HG03159 (cell line): ENCODE data around the gene DERL2.

Experiments
- ATAC-seq: cut with Tn5 transposase; IDR thresholded peaks from one replicate; pipeline ENCODE4 v1.9.1; 2021; ENCODE audit warnings: mild to moderate bottlenecking, moderate library complexity; ENCODE audit not compliant: unreplicated experiment

The DERL2 gene

GRCh38 chr17:5485270-5486205 lies at the start of gene DERL2:
Gene DERL2, minus strand, starts transcription at chr17:5486178. Its CDS starts 17 bp downstream, at chr17:5486161.
- no peak for ATAC-seq

GRCh38 chr17:5535436-5535835 lies 49.5 kb upstream of the DERL2 start:
- ATAC-seq, result no peak

GRCh38 chr17:5533486-5534315 lies 47.7 kb upstream of the DERL2 start:
- no peak for ATAC-seq

GRCh38 chr17:5532581-5532980 lies 46.6 kb upstream of the DERL2 start:
- no peak for ATAC-seq

GRCh38 chr17:5531085-5531418 lies 45.1 kb upstream of the DERL2 start:
- ATAC-seq, result no peak

- no peak for ATAC-seq
Measured at GRCh38 chr17:5530265-5531084, 44.5 kb upstream of the DERL2 start.

GRCh38 chr17:5527601-5528250 lies 41.7 kb upstream of the DERL2 start:
- ATAC-seq, result no peak

- ATAC-seq, result no peak
Measured at GRCh38 chr17:5526821-5527598, 41.0 kb upstream of the DERL2 start.

- no peak for ATAC-seq
Measured at GRCh38 chr17:5523249-5523648, 37.3 kb upstream of the DERL2 start.

- ATAC-seq, result no peak
Measured at GRCh38 chr17:5522476-5522875, 36.5 kb upstream of the DERL2 start.

- no peak for ATAC-seq
Measured at GRCh38 chr17:5516060-5516792, 30.2 kb upstream of the DERL2 start.

GRCh38 chr17:5514976-5515375 lies 29.0 kb upstream of the DERL2 start:
- no peak for ATAC-seq

GRCh38 chr17:5513628-5514027 lies 27.6 kb upstream of the DERL2 start:
- no peak for ATAC-seq

GRCh38 chr17:5511401-5512225 lies 25.6 kb upstream of the DERL2 start:
- ATAC-seq, result no peak

- ATAC-seq, result no peak
Measured at GRCh38 chr17:5510771-5511170, 24.8 kb upstream of the DERL2 start.

GRCh38 chr17:5509482-5509881 lies 23.5 kb upstream of the DERL2 start:
- ATAC-seq, result no peak

GRCh38 chr17:5508810-5509209 lies 22.8 kb upstream of the DERL2 start:
- no peak for ATAC-seq

- ATAC-seq, result no peak
Measured at GRCh38 chr17:5506307-5506706, 20.3 kb upstream of the DERL2 start.
